Breast epithelium (tissue), 4 donors: Measurements from ENCODE around the gene MAPK10. TPM values are rescaled to one million over a fixed set of nuclear protein-coding genes. Genes with fewer than 3 reads are reported as not detected.

Experiments
- DNase-seq, 2 donors: peaks; one replicate each; pipeline ENCODE4 v3.0.0-alpha.2; 2019; ENCODE audit warnings: low spot score in 2 of 2
- H3K27ac ChIP-seq, 2 donors: fragments of 200-600 bp; sonication (generic) in 1 of 2; one replicate each; pipeline ENCODE4 v1.5.1; 2016 to 2019; ENCODE audit warnings: mild to moderate bottlenecking in 1 of 2
- H3K27me3 ChIP-seq, 2 donors: fragments of 200-600 bp; sonication (generic) in 1 of 2; one replicate each; pipeline versions ENCODE4 v1.5.1 to v1.6.0; 2017 to 2019; ENCODE audit warnings: control low read depth in 1 of 2, mild to moderate bottlenecking in 1 of 2
- H3K36me3 ChIP-seq: fragments of 200-600 bp; one replicate; pipeline ENCODE4 v1.5.1; 2019
- H3K4me1 ChIP-seq, 2 donors: fragments of 200-600 bp; sonication (generic); one replicate each; pipeline ENCODE4 v1.5.1; 2016 to 2019; ENCODE audit warnings: control low read depth in 1 of 2
- H3K4me3 ChIP-seq, 3 donors: fragments of 200-600 bp; sonication (generic); 1 replicate in 2 of 3; 2 replicates in 1 of 3; pipeline ENCODE4 v1.5.1; 2016 to 2019; ENCODE audit warnings: mild to moderate bottlenecking in 3 of 3, moderate library complexity in 2 of 3
- H3K9me3 ChIP-seq, 2 donors: fragments of 200-600 bp; sonication (generic) in 1 of 2; one replicate each; pipeline ENCODE4 v1.5.1; 2016 to 2019; ENCODE audit warnings: control low read depth in 1 of 2
- POLR2A ChIP-seq: fragments of 450-650 bp; IDR thresholded peaks from one replicate; pipeline ENCODE4 v1.6.1; 2016; ENCODE audit warnings: antibody characterized with exemption, mild to moderate bottlenecking, moderate library complexity
- POLR2AphosphoS5 ChIP-seq, 3 donors: sonication (generic); formaldehyde crosslinking; IDR thresholded peaks; one replicate each; pipeline ENCODE4 v1.6.1; 2017; ENCODE audit warnings: antibody characterized with exemption in 3 of 3
- intact Hi-C: fragments of 100-400 bp; cut with DNase I; formaldehyde crosslinking; loops from one replicate; pipeline ENCODE4 v1.15.1; 2023; ENCODE audit warnings: low total_unique reads
- total RNA-seq, 3 donors: library from RNA; depleted of rRNA; stranded (reverse); fragments of >200 nt; gene quantifications; one replicate each; pipeline ENCODE4 v1.1.0, GENCODE V29; 2016
- TF ChIP-seq, protein P1 (sequence below), 3 donors: fragments of 450-650 bp; IDR thresholded peaks; one replicate each; pipeline ENCODE4 v1.5.1; 2016 to 2017; ENCODE audit warnings: antibody characterized with exemption in 3 of 3, mild to moderate bottlenecking in 3 of 3, moderate library complexity in 3 of 3

Gene MAPK10
- total RNA-seq: 10 to 100 TPM; 18.4 to 46.2 (median 24.6) TPM

DNA sequence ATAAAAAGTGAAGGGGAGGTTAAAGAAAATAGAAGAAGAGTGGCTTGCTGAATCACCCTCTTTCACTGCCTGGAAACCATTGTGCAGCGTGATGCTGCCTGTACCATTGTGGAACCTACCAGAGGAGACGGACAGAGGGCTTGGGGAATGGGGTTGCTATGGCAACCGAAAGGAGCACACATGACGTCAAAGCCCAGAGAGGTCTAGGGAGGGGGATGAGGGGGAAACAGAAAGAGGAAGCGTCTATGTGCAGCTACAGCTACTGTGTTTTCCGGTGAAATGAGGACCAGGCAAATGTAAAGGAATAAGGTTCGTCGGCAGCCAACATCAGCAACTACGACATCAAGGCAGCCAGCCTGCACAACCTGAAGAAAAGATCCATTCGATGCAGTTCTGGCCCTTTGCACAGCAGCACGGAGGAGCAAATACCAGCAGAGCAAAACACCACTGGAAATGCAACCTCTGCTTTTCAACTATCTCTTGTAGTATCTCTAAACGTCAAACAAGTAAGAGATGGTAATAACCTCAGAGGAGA is at the start of gene MAPK10:
MAPK10 (minus strand) TSS at position 110 of the 535 bp plus-strand sequence.
- Histone ChIP-seq H3K9me3 (no peaks in the 10 kb centered on the region), H3K4me1 (no peaks in the 10 kb centered on the region), H3K27me3 (no peaks in the 10 kb centered on the region), H3K36me3 (no peaks in the 10 kb centered on the region), H3K27ac (no peak within 1 kb of the TSS), H3K4me3 (peak within 1 kb of the TSS; percentile 3 to 48 (median 35))
- TF ChIP-seq, protein P1, sequence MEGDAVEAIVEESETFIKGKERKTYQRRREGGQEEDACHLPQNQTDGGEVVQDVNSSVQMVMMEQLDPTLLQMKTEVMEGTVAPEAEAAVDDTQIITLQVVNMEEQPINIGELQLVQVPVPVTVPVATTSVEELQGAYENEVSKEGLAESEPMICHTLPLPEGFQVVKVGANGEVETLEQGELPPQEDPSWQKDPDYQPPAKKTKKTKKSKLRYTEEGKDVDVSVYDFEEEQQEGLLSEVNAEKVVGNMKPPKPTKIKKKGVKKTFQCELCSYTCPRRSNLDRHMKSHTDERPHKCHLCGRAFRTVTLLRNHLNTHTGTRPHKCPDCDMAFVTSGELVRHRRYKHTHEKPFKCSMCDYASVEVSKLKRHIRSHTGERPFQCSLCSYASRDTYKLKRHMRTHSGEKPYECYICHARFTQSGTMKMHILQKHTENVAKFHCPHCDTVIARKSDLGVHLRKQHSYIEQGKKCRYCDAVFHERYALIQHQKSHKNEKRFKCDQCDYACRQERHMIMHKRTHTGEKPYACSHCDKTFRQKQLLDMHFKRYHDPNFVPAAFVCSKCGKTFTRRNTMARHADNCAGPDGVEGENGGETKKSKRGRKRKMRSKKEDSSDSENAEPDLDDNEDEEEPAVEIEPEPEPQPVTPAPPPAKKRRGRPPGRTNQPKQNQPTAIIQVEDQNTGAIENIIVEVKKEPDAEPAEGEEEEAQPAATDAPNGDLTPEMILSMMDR (IDR thresholded peaks at IDR 0.05): no peak
- intact Hi-C loops: no loop called here
- peak in 1 of 2 donors; percentile 49 for DNase-seq

GRCh38 chr4:86403575-86403974 is 43.7 kb upstream of the MAPK10 start:
- Histone ChIP-seq H3K4me3 (no peak overlapping the region), H3K27me3 (no peaks in the 10 kb centered on the region), H3K4me1 (no peaks in the 10 kb centered on the region), H3K9me3 (no peaks in the 10 kb centered on the region), H3K36me3 (no peaks in the 10 kb centered on the region), H3K27ac (no peak overlapping the region)
- no peak for TF ChIP-seq POLR2AphosphoS5 (IDR thresholded peaks at IDR 0.05)
- no peak for TF ChIP-seq POLR2A
- TF ChIP-seq, protein P1 (IDR thresholded peaks at IDR 0.05): no peak
- no peak for DNase-seq
- intact Hi-C loops: no loop called here

GRCh38 chr4:86401826-86402225 is 42.0 kb upstream of the MAPK10 start:
- TF ChIP-seq POLR2AphosphoS5 (IDR thresholded peaks at IDR 0.05) (no peak), POLR2A (no peak)
- TF ChIP-seq, protein P1 (IDR thresholded peaks at IDR 0.05): no peak
- no peaks in the 10 kb centered on the region for H3K4me1 ChIP-seq
- no peak overlapping the region for H3K27ac ChIP-seq
- H3K4me3 ChIP-seq: no peak overlapping the region
- no peaks in the 10 kb centered on the region for H3K9me3 ChIP-seq
- intact Hi-C loops: no loop called here
- H3K27me3 ChIP-seq: no peaks in the 10 kb centered on the region
- DNase-seq: no peak
- no peaks in the 10 kb centered on the region for H3K36me3 ChIP-seq

- intact Hi-C loops: no loop called here
- TF ChIP-seq POLR2A (no peak), POLR2AphosphoS5 (IDR thresholded peaks at IDR 0.05) (no peak)
- TF ChIP-seq, protein P1 (IDR thresholded peaks at IDR 0.05): no peak
- H3K4me3 ChIP-seq: no peak overlapping the region
- no peaks in the 10 kb centered on the region for H3K36me3 ChIP-seq
- no peak for DNase-seq
- H3K27me3 ChIP-seq: no peaks in the 10 kb centered on the region
- no peaks in the 10 kb centered on the region for H3K4me1 ChIP-seq
- H3K27ac ChIP-seq: no peak overlapping the region
- no peaks in the 10 kb centered on the region for H3K9me3 ChIP-seq
Measured at GRCh38 chr4:86400216-86400615, 40.4 kb upstream of the MAPK10 start.

- Histone ChIP-seq H3K4me3 (no peak overlapping the region), H3K4me1 (no peaks in the 10 kb centered on the region), H3K27me3 (no peaks in the 10 kb centered on the region), H3K9me3 (no peaks in the 10 kb centered on the region), H3K27ac (no peak overlapping the region), H3K36me3 (no peaks in the 10 kb centered on the region)
- TF ChIP-seq POLR2A: no peak
- TF ChIP-seq POLR2AphosphoS5 (IDR thresholded peaks at IDR 0.05): no peak
- TF ChIP-seq, protein P1 (IDR thresholded peaks at IDR 0.05): no peak
- no peak for DNase-seq
- intact Hi-C loops: no loop called here
Measured at GRCh38 chr4:86398187-86398586, 38.3 kb upstream of the MAPK10 start.
